RWPE2 (cell line): Measurements from ENCODE around the gene SCRG1.

Experiments used
- ATAC-seq: fragments of 200-7000 bp; cut with Tn5 transposase; 3 replicates; pipeline ENCODE4 v1.9.1; 2021; ENCODE audit warnings: low read depth
- DNase-seq: peaks from one replicate; pipeline ENCODE4 v3.0.0-alpha.2; 2020; ENCODE audit warnings: low spot score
- H3K27ac ChIP-seq: fragments of 450-650 bp; 2 replicates; pipeline ENCODE4 v1.5.1; 2017; ENCODE audit warnings: mild to moderate bottlenecking; ENCODE audit not compliant: poor library complexity, severe bottlenecking
- H3K27me3 ChIP-seq: fragments of 250-450 bp; sonication (Bioruptor Pico); 2 replicates; pipeline ENCODE4 v1.5.1; 2021; ENCODE audit warnings: mild to moderate bottlenecking, moderate library complexity; ENCODE audit not compliant: insufficient read depth, poor library complexity, severe bottlenecking
- H3K36me3 ChIP-seq: fragments of 250-450 bp; sonication (Bioruptor Pico); 2 replicates; pipeline ENCODE4 v1.5.1; 2020; ENCODE audit warnings: low read depth, mild to moderate bottlenecking, moderate library complexity
- H3K4me1 ChIP-seq: fragments of 250-450 bp; sonication (Bioruptor Pico); 2 replicates; pipeline ENCODE4 v1.5.1; 2021; ENCODE audit warnings: mild to moderate bottlenecking, moderate library complexity; ENCODE audit not compliant: insufficient read depth, poor library complexity, severe bottlenecking
- H3K4me3 ChIP-seq: fragments of 250-450 bp; sonication (Bioruptor Pico); 2 replicates; pipeline ENCODE4 v1.5.1; 2021; ENCODE audit warnings: mild to moderate bottlenecking, moderate library complexity; ENCODE audit not compliant: severe bottlenecking
- H3K9me3 ChIP-seq: fragments of 250-450 bp; sonication (Bioruptor Pico); 2 replicates; pipeline ENCODE4 v1.5.1; 2021; ENCODE audit warnings: mild to moderate bottlenecking, moderate library complexity; ENCODE audit not compliant: severe bottlenecking
- TF ChIP-seq, protein P1 (sequence below): fragments of 450-650 bp; IDR thresholded peaks from one replicate; pipeline ENCODE4 v1.5.1; 2017; ENCODE audit warnings: mild to moderate bottlenecking, moderate library complexity; ENCODE audit not compliant: poor library complexity, severe bottlenecking

SCRG1 gene

DNA sequence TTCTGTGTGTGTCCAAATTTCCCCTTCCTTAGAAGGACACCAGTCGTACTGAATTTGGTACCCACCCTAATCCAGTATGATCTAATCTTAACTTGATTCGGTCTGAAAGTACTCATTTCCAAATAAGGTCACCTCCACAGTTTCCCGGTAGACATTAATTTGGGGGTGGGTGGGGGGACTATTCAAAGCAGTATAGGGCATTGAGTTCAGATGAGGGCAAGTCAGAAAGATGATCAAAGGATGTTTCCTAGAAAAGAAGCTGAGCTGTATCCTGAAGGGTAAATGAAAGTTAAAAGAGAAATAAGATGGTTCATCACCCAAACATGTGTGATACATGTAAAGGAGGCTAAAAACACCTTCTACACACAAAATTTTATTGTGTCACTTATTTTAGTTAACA, 42.0 kb upstream of the SCRG1 start:
- TF ChIP-seq, protein P1, sequence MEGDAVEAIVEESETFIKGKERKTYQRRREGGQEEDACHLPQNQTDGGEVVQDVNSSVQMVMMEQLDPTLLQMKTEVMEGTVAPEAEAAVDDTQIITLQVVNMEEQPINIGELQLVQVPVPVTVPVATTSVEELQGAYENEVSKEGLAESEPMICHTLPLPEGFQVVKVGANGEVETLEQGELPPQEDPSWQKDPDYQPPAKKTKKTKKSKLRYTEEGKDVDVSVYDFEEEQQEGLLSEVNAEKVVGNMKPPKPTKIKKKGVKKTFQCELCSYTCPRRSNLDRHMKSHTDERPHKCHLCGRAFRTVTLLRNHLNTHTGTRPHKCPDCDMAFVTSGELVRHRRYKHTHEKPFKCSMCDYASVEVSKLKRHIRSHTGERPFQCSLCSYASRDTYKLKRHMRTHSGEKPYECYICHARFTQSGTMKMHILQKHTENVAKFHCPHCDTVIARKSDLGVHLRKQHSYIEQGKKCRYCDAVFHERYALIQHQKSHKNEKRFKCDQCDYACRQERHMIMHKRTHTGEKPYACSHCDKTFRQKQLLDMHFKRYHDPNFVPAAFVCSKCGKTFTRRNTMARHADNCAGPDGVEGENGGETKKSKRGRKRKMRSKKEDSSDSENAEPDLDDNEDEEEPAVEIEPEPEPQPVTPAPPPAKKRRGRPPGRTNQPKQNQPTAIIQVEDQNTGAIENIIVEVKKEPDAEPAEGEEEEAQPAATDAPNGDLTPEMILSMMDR, result no peak
- DNase-seq (no peak), ATAC-seq (no peak)
- Histone ChIP-seq H3K4me1 (no peaks in the 10 kb centered on the region), H3K27ac (no peak overlapping the region), H3K4me3 (no peak overlapping the region), H3K27me3 (no peaks in the 10 kb centered on the region), H3K36me3 (no peaks in the 10 kb centered on the region), H3K9me3 (no peaks in the 10 kb centered on the region)

DNA sequence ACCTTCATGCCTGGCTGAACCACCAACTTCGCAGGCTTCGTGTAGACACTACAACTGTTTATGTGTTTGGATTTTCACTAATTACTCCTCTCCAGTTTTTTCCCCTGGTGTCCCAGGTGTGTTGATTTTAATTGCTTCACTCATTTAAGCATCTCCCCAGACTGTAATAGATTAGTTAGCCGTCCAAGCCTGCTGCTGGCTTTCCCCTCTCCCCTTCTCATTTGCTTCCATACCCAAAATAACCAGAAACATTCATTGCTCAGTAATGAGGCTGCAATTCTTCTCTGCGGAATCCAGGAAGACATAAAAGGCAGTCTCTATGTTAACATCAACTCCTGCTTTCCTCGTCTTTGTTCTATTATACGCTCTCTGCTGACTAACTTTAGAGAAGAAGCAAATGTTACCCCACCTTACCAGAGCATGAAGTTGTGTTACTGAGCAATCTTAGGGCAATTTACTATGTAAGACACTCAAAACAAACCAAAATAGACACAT, 37.9 kb upstream of the SCRG1 start:
- ATAC-seq (no peak), DNase-seq (no peak)
- H3K9me3 ChIP-seq, result no peaks in the 10 kb centered on the region
- no peaks in the 10 kb centered on the region for H3K36me3 ChIP-seq
- no peak overlapping the region for H3K27ac ChIP-seq
- TF ChIP-seq, protein P1, result no peak
- no peak overlapping the region for H3K4me3 ChIP-seq
- no peaks in the 10 kb centered on the region for H3K27me3 ChIP-seq
- no peaks in the 10 kb centered on the region for H3K4me1 ChIP-seq

DNA sequence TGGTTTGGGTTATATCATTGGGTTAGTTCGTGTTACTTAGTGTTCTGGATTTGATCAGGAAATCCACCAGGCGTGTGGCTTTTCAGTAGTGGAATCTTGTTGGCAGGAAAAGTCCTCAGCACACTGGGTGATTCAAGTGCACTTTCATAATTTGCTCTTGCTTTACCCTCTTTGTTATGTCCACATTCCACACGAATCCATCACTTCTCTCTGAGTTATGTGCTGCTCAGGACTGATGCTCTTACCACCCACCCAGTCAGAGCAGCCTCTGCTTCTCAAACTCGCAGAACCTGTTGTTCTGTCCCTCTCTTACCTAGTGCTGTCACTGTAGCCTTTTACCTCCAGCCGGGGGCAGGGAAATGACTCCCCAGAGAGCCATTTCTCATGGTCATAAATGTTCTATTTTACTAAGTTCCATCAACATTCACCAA, 37.2 kb upstream of the SCRG1 start:
- Histone ChIP-seq H3K4me1 (no peaks in the 10 kb centered on the region), H3K4me3 (no peak overlapping the region), H3K27me3 (no peaks in the 10 kb centered on the region), H3K36me3 (no peaks in the 10 kb centered on the region), H3K9me3 (no peaks in the 10 kb centered on the region), H3K27ac (no peak overlapping the region)
- peak; percentile 60 for ATAC-seq
- DNase-seq, result no peak
- TF ChIP-seq, protein P1, result no peak

- Histone ChIP-seq H3K9me3 (no peaks in the 10 kb centered on the region), H3K4me3 (no peak overlapping the region), H3K4me1 (no peaks in the 10 kb centered on the region), H3K27me3 (no peaks in the 10 kb centered on the region), H3K36me3 (no peaks in the 10 kb centered on the region), H3K27ac (no peak overlapping the region)
- TF ChIP-seq, protein P1, result no peak
- ATAC-seq, result no peak
- DNase-seq, result no peak
Measured at GRCh38 chr4:173434231-173434630, 35.3 kb upstream of the SCRG1 start.

- no peaks in the 10 kb centered on the region for H3K36me3 ChIP-seq
- TF ChIP-seq, protein P1, result no peak
- H3K9me3 ChIP-seq, result no peaks in the 10 kb centered on the region
- no peaks in the 10 kb centered on the region for H3K4me1 ChIP-seq
- no peak for DNase-seq
- H3K27ac ChIP-seq, result no peak overlapping the region
- H3K27me3 ChIP-seq, result no peaks in the 10 kb centered on the region
- no peak overlapping the region for H3K4me3 ChIP-seq
- ATAC-seq, result no peak
Measured at GRCh38 chr4:173433447-173433846, 34.5 kb upstream of the SCRG1 start.
